Measurements from ENCODE around the gene SEC22C. TPM values are rescaled to one million over a fixed set of nuclear protein-coding genes. Genes with fewer than 3 reads are reported as not detected.

Gene SEC22C
- total and polyA plus RNA-seq, 2 of the 13 experiments (the other 11 are each of a cell fraction or from before 2014, with no cell fraction given): 20.0 to 40.0 TPM

- TF ChIP-seq, protein P1, sequence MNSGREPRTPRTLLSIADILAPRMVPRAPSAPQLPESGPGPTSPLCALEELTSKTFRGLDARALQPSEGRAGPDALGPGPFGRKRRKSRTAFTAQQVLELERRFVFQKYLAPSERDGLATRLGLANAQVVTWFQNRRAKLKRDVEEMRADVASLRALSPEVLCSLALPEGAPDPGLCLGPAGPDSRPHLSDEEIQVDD (CRISPR knock-in tag; IDR thresholded peaks at IDR 0.05; ENCODE audit: borderline replicate concordance): no peak
- TF ChIP-seq PRDM4 (CRISPR knock-in tag; IDR thresholded peaks at IDR 0.05; ENCODE audit: borderline replicate concordance) (no peak), ERF (CRISPR knock-in tag; IDR thresholded peaks at IDR 0.05) (0 out of 2 replicates have a peak, but pooled peaks have one; percentile 25), STAG1 (CRISPR knock-in tag; IDR thresholded peaks at IDR 0.05) (peak; percentile 84), DDIT3 (CRISPR knock-in tag; IDR thresholded peaks at IDR 0.05) (no peak), ZNF558 (CRISPR knock-in tag; IDR thresholded peaks at IDR 0.05; ENCODE audit: borderline replicate concordance) (no peak), ETV6 (CRISPR knock-in tag; conservative IDR thresholded peaks at IDR 0.05) (no peak), SMARCC2 (IDR thresholded peaks at IDR 0.05) (no peak), SOX6 (IDR thresholded peaks at IDR 0.05) (no peak), SOX6 (CRISPR knock-in tag; IDR thresholded peaks at IDR 0.05) (peak; percentile 18; the same call in 1 of the 2 replicates), ELF1 (CRISPR knock-in tag; IDR thresholded peaks at IDR 0.05) (no peak), PATZ1 (CRISPR knock-in tag; IDR thresholded peaks at IDR 0.05) (peak; percentile 79), FOXC1 (CRISPR knock-in tag; IDR thresholded peaks at IDR 0.05; ENCODE audit: borderline replicate concordance) (no peak), SRSF1 (optimal IDR thresholded peaks at IDR 0.05; ENCODE audit: low read depth, low read length) (no peak), ZNF143 (CRISPR knock-in tag; IDR thresholded peaks at IDR 0.05) (no peak), ZNF460 (CRISPR knock-in tag; IDR thresholded peaks at IDR 0.05; ENCODE audit: borderline replicate concordance) (no peak), CHCHD3 (CRISPR knock-in tag; IDR thresholded peaks at IDR 0.05) (no peak), SIN3A (IDR thresholded peaks at IDR 0.05; ENCODE audit: borderline replicate concordance, low read depth, low read length) (no peak), HDAC2 (CRISPR knock-in tag; IDR thresholded peaks at IDR 0.05) (no peak)
- TF ChIP-seq, protein P2, sequence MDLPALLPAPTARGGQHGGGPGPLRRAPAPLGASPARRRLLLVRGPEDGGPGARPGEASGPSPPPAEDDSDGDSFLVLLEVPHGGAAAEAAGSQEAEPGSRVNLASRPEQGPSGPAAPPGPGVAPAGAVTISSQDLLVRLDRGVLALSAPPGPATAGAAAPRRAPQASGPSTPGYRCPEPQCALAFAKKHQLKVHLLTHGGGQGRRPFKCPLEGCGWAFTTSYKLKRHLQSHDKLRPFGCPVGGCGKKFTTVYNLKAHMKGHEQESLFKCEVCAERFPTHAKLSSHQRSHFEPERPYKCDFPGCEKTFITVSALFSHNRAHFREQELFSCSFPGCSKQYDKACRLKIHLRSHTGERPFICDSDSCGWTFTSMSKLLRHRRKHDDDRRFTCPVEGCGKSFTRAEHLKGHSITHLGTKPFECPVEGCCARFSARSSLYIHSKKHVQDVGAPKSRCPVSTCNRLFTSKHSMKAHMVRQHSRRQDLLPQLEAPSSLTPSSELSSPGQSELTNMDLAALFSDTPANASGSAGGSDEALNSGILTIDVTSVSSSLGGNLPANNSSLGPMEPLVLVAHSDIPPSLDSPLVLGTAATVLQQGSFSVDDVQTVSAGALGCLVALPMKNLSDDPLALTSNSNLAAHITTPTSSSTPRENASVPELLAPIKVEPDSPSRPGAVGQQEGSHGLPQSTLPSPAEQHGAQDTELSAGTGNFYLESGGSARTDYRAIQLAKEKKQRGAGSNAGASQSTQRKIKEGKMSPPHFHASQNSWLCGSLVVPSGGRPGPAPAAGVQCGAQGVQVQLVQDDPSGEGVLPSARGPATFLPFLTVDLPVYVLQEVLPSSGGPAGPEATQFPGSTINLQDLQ (CRISPR knock-in tag; IDR thresholded peaks at IDR 0.05): no peak
- TF ChIP-seq, protein P3, sequence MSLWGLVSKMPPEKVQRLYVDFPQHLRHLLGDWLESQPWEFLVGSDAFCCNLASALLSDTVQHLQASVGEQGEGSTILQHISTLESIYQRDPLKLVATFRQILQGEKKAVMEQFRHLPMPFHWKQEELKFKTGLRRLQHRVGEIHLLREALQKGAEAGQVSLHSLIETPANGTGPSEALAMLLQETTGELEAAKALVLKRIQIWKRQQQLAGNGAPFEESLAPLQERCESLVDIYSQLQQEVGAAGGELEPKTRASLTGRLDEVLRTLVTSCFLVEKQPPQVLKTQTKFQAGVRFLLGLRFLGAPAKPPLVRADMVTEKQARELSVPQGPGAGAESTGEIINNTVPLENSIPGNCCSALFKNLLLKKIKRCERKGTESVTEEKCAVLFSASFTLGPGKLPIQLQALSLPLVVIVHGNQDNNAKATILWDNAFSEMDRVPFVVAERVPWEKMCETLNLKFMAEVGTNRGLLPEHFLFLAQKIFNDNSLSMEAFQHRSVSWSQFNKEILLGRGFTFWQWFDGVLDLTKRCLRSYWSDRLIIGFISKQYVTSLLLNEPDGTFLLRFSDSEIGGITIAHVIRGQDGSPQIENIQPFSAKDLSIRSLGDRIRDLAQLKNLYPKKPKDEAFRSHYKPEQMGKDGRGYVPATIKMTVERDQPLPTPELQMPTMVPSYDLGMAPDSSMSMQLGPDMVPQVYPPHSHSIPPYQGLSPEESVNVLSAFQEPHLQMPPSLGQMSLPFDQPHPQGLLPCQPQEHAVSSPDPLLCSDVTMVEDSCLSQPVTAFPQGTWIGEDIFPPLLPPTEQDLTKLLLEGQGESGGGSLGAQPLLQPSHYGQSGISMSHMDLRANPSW (CRISPR knock-in tag; IDR thresholded peaks at IDR 0.05; ENCODE audit: borderline replicate concordance): no peak
Measured at GRCh38 chr3:42572278-42572677, 9.5 kb downstream of the SEC22C start (continued).

All from HepG2 (cell line).